Non-pigmented ciliary epithelial cell (primary cell): ENCODE results near the gene GSDME.
"Not testable (repeated sequence)": the region's sequence is repeated elsewhere in the genome, so short reads cannot be mapped to it uniquely, and the experiment has no call there.

Experiments used
- DNase-seq: peaks from one replicate; pipeline ENCODE4 v3.0.0-alpha.2; 2010; ENCODE audit warnings: low read depth

Gene GSDME

DNA sequence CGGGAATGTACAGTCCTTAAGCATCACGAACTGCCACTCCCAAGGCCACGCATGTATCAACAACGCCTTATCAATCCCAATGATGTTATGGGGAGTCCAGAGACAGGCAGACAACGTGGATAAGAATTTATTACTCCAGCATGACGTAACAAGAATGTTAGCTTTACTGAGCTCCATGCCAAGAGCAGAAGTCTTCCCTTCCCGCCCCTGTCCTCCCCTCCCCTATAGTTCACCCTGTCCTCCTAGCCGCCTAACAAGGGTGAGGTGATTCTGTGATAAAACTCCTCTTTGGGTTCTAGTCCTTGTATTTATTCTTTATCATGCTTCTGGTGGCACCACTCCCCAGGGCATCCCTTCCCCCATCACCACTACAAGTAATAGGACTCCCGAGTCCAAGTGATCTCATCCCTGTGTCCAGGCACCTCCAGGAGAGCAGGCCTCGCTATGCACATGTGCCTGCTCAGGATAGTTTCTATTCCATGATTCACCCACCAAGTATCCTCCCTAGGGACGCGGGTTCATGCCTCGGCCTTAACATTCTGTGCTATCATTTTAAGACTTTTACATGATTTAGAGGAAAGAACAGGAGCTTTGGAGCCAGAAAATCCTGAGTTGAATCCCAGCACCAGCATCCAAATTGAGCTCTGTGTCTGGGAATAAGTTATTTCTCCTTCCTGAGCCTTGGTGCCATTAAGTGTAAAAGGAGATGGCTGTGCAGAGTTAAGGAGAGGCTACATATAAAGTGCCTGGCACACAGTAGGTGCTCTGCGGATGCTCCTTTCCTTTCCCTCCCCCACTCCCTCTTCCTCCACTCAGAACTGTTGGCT, 15.4 kb downstream of the GSDME start:
- DNase-seq: peak; percentile 89

DNA sequence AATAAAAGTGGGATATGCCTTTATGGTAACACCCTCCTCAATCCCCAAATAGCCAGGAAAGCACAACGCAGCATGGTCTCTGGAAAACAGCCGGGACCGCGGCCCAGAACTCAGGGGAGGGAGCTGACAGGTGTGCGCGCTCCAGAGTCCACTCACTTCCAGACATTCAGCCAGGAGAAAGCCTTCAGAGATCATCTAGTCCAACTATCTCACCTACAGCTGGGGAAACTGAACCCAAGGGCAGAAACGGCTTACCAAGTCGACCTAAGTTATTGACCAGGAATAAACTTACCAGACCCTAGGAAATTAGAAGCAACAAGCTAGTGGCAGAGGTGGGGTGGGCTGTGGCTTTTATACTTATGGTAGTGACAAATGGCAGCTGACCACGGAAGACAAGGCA, 16.4 kb downstream of the GSDME start:
- no peak for DNase-seq

DNA sequence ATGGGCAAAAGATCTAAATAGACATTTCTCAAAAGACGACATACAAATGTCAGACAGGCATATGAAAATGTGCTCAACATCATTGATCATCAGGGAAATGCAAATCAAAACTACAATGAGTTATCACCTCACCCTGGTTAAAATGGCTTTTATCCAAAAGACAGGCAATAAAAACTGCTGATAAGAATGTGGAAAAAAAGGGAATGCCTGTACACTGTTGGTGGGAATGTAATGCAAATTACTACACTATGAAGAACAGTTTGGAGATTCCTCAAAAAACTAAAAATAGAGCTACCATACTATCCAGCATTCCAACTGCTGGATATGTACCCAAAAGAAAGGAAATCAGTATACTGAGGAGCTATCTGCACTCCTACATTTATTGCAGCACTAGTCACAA, 18.0 kb downstream of the GSDME start:
- DNase-seq: no peak

DNA sequence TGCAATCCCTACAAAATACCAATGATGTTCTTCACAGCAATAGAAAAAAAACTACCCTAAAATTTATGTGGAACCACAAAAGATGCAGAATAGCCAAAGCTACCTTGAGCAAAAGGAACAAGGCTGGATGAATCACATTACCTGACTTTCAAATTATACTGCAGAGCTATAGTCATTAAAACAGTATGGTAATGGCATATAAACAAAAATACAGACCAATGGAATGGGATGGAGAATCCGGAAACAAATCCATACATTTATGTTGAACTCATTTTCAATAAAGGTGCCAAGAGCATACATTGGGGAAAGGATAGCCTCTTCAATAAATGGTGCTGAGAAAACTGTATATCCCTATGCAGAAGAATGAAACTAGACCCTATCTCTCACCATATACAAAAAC, 18.7 kb downstream of the GSDME start:
- no peak for DNase-seq

DNA sequence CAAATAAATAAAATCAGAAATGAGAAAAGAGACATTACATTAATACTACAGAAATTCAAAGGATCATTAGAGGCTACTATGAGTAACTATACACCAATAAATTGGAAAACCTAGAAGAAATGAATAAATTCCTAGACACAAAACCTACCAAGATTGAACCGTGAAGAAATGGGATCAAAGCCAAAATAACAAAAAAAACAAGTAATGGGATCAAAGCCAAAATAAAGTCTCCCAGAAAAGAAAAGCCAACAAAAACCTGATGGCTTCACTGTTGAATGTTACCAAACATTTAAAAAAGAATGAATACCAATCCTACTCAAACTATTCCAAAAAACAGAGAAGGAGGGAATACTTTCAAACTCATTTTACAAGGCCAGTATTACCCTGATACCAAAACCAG, 20.0 kb downstream of the GSDME start:
- DNase-seq: no peak

DNA sequence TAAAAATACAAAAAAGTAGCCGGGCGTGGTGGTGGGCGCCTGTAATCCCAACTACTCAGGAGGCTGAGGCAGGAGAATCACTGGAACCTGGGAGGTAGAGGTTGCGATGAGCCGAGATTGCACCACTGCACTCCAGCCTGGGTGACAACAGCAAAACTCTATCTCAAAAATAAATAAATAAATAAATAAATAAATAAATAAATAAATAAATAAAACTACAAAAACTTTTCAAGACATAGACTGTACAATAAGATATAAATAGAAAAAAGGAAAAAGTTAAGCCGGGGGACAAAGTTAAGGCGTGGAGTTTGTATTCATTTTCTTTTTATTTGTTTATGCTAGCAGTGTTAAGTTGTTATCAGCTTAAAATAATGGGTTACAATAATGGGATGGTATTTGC, 21.7 kb downstream of the GSDME start:
- DNase-seq: not testable (repeated sequence)

DNA sequence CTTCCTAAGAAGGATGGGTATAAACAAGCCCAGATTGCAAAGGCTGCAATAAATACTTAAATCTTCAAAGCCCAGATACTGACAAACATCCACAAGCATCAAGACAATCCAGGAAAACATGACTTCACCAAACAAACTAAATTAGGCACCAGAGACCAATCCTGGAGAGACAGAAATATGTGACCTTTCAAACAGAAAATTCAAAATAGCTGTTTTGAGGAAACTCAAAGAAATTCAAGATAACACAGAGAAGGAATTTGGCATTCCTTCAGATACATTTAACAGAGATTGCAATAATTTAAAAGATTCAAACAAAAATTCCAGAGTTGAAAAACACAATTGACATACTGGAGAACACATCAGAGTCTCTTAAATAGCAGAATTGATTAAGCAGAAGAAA, 23.0 kb downstream of the GSDME start:
- no peak for DNase-seq

DNA sequence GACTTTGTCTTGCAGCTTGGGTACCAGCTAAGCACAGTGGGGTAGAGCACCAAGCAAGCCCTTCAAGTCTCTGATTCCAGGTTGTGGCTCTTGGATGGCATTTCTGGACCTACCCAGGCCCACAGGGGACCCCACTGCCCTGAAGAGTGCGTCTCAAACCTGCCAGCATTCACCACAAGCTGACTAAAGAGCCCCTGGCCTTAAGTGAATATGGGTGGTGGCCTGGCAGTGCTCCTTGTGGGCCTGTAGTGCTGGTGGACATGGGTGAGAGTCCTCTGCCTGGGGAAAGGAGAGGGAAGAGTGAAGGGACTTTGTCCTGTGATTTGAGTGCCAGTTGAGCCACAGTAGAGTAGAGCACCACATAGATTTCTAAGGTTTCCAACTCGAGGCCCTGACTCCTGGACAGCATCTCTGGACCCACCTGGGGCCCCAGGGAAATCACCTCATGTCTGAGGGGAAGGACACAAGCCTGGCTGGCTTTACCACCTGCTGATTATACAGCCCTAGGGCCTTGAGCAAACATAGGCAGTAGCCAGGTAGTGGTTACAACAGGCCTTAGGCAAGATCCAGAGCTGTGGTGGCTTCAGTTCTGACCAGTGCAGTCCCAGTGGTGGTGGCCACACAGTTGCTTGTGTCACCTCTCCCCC, 23.7 kb downstream of the GSDME start:
- DNase-seq: no peak

DNA sequence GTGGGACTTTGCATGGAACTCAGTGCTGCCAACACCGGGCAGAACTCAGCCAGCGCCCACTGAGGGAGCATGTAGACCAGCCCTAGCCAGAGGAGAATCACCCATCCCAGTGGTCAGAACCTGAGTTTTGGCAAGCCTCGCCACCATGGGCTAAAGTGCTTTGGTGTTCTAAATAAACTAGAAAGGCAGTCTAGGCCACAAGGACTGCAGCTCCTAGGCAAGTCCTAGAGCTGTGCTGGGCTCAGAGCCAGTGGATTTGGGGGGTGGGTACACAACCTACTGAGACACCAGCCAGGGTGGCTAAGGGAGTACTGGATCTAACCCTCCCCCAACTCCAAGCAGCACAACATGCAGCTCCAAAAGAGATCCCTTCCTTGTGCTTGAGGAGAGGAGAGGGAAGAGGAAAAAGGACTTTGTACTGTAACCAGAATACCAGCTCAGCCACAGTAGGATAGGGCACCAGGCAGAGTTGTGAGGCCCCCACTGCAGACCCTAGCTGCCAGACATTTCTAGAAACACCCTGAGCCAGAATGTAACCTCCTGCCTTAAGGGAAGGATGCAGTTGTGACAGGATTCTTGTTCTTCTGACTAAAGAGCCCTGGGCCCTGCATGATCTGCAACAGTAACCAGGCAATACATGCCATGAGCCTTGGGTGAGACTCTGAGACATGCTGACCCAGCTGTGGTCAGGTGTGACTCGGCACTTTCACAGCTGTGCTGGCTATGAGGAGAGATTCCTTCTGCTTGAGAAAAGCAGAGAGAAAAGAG, 24.4 kb downstream of the GSDME start:
- DNase-seq: no peak

DNA sequence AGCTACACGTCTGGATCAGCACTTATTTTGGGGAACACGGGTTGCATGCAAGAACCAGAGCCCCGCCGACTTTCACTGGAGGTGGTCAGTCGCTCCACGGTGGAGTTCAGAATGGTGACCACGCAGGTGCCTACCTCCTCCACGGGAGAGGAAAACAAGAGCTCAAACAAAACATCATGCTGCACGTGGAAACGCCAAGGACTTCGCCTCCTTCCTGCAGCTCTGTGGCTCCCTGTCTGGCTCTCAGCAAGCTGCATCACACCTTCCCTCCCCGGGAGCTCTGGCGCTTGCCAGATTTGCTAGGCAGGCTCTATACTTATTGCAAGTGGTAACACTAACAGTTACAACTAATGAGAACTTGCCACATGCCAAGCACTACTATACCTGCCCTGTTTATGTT, 26.0 kb downstream of the GSDME start:
- DNase-seq: no peak

DNA sequence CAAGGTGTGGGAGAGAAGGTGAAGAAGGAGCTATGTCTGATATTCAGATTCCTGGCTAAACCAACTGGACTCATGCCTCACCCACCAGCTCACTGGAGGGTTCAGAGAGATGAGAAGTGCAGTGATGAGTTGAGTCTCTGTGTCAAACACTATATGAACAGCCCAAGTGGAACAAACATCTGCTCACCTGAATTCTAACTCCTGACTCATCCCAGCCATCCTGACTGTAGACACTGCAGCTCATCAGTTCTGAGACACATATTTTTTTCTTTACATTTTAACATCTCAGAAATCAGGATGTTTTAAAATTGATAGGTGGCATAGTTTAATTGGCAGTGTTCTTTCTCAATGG, 27.3 kb downstream of the GSDME start:
- no peak for DNase-seq

DNA sequence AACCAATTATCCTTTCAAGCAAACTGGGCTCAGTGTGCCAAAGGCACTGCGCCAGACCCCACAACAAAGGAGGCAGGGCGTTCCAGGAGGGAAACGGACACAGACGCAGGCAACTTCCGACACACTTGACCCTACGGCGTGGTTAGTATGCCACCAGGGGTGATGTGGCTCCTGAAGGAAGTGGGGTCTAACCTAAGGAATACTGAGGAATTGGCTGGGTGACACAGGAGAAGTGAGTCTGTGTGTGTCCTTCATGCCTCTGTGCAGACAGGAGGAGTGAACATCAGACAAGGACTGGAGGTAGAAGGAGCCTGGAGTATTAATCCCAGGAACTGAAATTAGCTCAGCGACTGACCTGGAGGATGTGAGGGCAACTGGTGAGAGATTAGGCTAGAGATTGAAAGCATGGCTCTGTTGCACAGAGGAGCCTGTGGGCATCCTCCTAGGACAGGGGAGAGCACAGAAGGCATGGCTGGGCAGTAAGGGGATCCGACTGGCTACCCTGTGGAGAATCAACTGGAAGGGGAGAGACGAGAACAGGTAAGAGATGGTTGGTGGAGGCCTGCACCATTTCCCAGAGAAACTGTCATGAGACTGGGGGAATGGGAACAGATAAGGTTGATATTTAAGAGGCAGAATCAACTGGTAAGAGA, 27.8 kb downstream of the GSDME start:
- no peak for DNase-seq

DNA sequence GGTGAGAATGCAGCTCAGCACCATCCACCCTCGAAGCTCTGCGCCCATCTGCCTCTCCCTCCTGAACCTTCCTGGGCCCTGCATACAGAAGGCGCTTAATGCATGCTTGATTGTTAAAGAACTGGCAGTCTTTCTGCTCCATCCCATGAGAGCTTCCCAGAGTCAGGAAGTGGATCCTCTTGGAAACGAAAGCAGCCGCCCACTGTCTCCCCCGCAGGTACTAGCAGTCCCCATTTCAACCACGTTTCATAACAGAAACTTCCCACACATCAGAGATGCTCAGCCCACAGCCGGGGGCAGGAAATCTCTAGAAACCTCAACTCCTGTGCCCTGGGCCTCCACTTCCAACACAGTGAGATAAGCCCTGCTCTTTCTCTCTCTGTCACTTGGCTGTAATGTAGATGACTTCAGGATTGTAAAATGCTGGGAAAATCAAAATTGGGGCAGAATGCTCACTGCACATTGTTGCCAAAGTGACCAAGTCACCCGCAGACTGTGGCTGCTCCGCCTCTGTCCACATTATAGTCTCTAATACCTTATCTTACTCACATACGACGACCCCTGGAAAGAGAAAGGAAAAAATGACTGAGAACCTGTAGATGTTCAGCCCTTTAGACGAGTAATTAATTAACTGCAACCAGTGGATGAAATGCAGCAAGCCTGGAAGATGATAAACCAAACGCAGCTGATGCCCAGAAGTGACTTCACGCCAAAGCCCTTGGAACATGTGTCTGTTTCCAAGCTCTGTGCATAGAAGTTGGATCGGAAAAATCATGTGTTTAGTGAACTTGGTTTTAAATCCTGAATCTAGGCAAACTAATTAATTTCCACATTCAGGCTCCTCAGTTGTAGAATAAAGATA, 28.5 kb downstream of the GSDME start:
- no peak for DNase-seq

DNA sequence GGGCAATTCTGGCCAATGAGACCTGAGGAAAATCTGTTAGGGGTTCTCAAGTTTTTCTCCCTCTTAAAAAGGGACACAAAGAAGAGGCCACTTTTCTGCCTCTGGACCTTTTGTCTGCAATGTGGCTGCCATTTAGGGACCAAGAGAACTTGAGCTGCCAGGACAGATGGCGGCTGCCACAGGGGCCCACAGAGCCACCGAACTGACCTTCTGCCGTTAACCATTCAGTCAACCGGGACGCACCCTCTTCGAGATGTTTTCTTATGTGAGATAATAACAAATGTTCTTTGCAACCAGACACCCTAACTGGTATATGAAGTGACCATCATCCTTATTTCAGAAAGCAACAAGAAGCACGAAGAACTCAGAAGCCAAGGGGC, 29.2 kb downstream of the GSDME start:
- no peak for DNase-seq

DNA sequence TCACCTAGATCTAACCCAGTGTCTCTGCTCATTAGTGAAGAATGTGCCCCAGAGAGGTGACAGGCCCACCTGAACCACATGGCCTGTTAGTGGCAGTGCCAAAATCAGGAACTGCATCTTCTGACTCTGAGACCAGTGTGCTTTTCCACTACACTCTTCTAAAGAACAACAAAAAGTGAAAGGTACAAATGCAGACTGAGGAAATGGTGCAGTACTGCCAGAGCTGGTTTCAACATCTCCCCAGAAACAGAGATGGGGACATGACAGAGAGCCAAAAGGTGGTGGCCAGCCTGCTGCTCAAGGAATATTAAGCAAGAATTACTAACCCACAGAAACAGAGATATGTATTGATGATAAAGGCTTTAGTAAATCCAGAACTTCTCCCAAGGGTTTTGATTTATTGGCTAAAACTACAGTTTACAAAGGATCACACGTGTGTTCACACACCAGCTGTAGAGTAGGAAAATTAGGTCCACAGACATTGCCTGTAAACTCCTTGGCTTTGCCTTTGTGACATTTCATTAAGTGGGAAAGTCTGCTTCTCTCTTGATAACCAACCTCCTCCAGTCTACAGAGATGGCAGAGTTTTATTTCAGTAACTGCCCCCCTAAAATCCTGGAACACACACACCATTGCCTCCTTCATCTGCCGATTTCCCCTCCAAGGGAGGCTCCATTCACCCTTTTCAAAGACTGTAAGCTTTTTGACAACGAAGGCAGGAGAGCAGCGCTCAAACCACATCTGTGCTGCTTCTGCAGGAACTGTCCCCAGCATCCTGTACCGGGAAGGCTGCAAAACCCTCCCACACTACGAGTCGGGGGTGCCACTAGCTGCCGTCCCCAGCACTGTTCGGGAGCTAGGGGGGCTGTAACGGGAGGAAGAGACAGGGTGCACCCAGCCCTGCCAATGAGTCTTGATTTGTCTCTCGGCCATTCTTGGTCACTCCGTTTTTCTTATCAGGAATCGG, 29.8 kb downstream of the GSDME start:
- no peak for DNase-seq

DNA sequence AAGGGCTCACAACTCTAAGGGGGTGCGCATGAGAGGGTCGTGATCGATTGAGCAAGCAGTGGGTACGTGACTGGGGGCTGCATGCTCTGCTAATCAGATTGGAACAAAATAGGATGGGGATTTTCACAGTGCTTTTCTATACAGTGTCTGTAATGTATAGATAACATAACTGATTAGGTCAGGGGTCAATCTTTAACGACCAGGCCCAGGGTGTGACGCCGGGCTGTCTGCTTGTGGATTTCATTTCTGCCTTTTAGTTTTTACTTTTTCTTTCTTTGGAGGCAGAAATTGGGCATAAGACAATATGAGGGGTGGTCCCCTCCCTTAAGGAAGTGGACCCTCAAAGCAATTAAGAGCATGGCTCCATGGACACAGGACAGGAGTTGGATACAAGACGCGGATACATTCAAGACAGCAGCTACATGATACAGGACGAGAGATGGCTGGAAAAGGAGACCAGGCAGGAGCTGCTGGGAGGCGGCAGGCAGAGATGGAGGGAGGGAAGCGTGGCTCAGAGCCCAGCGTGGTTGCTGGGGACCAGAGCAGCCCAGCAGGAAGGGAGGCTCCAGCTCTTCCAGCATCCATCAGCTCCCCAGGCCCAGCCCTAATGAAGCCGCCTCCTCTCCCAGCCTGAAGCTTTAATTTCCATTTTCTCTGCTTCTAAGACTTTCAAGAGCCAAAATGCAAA, 31.6 kb downstream of the GSDME start:
- no peak for DNase-seq

DNA sequence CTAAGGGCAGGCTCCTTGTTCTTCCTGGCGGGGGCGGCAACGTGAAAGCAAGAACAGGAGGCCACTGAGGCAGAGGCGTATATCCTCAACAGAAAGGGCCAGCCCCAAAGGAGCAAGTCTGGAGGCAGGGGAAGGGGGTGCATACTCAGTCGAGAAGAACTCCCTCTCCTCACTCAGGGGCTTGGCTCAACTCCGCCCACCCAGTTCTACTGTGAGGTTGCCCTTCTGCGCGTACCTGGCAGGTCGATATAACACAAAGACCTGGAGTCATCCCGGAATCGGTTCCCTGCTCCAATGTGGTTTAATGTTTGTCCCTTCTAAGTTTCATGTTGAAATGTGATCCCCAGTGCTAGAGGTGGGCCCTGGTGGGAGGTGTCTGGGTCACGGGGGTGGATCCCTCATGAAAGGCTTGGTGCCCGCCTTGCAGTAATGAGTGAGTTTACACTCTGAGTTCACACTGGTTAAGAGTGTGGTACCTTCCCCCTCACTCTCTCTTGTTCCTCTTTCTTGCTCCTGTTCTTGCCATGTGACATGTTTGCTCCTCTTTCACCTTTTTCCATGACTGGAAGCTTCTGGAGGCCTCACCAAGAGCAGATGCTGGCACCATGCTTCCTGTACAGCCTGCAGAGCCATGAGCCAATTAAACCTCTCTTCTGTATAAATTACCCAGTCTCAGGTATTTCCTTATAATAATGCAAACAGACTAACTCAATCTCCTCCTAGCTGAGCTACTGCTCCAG, 32.6 kb downstream of the GSDME start:
- no peak for DNase-seq

DNA sequence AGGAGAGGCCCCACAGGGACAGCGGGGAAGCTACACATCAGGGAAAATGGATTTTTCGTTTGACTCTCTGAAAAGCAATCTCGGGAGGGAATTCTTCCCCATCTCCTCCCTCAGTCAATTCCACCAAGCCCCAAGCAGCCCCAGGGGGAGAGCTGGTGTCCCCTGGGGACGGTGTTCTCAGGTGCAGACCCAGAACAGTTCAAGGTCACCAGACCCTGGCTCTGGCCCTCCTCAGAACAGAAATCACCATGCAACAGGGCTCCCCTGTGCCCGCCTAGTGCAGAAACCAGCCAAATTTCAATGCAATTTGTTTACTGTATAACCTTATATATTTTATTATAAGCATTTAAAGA, 34.1 kb downstream of the GSDME start:
- DNase-seq: no peak
